Measurements from ENCODE around the gene CHAT.

CHAT gene

DNA sequence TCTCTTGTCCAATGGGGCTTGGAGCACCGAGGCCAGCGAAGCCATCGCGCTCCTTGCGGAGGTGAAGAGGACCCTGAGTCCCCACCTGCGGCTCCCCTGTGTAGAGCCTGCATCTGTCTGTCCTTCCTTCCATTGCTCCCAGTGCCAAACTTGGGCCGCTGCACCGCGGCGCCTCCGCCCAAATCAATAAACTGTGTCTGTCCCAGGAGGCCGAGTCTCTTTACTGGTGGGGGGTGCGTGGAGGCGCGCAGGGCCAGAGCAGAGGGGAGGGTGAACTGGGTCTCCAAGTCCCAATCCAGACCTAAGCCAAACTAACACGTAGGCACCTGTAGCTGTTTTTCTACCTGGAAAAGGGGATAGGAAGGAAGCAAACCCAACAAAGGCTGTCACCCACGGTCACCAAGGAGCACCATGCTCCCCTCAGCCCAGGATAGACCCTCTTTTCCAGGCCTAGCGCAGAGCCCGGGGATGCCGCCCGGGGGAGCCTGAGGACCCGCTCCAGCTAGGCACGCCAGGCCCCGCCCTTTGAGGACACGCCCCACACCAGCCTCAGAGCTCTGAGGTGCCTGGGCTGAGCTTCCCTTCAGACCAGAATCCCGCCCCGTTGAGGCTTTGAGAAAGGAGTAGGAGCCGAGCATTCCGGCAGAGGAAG is 1.2 kb upstream of the CHAT start:
- no peak for DNase-seq (ENCODE audit: low read depth in 2 of 2)

DNA sequence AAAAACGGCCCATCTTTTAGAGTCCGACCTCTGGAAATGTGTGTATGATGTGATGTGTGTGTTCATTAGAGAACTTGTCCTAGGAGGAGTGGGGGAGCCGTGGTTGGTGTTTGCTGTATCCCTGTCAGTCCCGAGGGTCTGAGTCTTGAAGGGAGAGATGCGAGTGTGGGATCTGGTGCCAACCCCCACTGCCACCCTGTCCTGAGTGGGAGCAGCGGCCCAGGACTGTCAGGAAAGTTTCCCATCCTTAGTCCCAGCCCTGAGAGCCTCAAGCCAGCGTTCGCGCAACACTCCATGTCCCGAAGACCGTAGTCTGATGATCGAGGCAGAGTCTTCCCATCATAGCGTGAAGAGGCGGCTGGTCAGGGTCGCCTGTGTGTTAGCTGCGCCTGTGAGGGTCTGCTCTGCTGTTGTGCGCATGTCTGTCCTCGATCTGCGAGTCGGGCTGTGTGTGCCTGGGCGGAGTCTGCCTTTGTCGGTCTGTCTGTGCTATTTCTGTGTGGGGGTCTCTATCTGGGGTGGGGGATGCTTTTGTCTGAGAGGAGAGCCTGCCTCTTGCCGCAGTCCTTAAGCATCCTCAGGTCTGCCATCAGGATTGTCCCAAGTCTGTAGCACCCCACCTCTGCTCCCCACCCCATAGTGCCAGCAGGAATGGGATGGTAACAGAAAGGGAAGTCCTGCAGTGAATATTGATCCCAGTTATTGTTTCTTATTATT is 514 bp upstream of the CHAT start:
- no peak for DNase-seq (ENCODE audit: low read depth in 2 of 2)

DNA sequence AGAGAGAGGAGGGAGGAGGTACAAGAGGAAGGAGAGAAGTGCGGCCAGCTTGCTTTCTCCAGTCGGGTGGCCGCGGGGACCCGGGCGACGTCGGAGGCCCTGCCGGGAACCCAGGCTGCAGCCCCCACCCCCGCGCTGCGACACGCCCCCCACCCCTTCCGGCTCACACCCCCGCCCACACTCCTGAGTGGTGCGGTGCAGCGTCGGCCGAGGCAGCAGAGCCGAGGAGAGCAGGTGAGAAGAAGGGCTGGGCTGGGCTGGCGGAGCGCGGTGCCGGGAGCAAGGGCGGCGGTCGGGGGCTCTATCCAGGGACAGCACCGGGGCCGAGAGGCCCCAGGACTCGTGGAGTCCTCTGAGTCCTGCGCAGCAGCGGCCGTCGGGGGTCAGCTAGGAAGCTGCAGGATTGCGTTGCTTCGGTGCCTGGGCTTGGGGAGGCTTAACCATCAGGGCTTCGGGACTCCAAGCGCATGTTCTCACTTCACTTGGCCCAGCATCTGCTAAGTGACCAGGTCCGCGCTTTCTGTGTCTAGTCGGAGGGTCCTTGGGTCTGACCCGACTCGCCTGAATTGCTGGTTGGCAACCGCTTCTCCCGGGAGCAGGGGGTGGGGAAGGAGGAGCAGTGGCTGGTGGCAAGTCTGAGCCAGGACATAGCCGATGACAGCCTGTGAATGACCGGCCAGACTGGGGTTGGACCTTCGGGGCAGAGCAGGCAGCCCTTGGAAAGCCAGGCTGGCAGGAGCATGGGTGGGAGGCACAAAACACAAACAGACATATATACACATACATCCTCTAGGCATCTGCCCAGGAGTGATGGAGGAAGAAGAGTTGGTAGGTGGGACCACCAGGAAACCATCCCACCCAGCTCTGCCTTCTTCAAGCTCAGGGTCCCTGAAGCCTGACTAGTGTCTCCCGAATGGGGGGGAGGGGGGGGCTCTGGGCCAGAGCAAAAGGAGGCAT is 683 bp downstream of the CHAT start:
- DNase-seq (ENCODE audit: low read depth in 2 of 2) = no peak

DNA sequence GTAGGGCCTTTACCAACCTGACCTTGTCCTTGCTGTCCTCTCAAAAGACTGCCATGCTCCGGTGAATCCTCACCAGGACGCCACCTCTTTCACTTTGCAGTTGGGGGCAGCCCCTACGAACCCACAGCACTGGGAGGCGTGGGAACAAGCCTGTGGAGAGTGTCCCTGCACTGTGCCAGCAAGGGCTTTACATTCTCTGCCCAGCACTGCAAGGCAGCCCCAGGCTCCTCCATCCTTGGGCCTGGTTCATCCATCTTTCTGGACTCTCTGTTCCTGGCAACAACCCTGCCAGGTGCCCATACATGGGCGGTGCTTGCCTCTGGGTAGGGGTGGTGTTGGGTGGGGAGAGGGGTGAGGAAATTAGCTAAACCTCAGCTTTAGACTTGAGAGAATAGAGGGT is 1.4 kb downstream of the CHAT start:
- DNase-seq (ENCODE audit: low read depth in 2 of 2) = no peak

DNA sequence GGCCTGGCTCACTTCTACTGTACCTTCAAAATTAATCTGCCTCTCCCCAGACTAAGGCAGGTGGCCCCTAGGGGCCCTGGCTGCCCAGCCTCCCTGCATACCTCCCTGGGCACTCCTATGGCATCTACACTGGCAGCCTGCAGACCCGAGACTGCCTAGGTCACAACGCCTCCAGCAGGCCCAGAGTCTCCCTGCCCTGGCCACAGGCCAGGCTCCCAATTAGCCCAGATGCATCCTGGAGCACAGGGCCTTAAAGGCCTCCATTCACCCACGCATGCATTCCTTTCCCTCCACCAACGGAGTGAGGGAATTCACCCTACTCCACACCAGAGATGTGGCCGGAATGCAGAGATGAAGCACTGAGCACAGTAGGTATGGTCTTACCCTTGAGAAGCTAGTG is 1.9 kb downstream of the CHAT start:
- no peak for DNase-seq (ENCODE audit: low read depth in 2 of 2)

DNA sequence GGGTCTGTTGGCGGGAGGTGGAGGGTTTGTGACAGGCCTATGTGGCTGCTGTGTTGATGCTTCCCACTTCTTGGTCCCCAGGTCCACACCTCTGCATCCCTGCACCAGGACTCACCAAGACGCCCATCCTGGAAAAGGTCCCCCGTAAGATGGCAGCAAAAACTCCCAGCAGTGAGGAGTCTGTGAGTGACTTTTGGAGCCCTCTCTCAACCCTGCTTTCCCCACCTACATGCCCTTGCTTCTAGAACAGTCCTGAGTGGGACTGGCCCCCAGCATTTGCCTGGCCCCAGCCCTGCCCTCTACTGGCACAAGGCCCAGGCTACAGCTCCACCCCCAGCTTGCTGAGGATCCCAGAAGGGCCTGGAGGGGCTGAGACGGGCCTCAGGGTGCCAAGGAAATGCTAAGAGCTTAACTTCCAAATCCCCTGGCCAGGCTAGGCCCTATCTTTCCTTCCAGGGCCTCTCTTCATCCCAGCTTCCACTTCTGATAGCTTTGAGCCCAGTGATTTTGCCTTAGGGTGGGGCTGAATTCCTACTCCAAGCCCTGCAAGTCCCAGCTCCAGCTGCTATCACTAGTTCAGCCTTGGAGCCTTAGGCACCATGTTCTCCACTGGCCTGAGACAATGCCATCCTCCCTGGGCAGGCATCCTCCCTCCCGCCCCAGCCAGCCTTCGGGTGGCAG is 2.7 kb downstream of the CHAT start:
- no peak for DNase-seq (ENCODE audit: low read depth in 2 of 2)

DNA sequence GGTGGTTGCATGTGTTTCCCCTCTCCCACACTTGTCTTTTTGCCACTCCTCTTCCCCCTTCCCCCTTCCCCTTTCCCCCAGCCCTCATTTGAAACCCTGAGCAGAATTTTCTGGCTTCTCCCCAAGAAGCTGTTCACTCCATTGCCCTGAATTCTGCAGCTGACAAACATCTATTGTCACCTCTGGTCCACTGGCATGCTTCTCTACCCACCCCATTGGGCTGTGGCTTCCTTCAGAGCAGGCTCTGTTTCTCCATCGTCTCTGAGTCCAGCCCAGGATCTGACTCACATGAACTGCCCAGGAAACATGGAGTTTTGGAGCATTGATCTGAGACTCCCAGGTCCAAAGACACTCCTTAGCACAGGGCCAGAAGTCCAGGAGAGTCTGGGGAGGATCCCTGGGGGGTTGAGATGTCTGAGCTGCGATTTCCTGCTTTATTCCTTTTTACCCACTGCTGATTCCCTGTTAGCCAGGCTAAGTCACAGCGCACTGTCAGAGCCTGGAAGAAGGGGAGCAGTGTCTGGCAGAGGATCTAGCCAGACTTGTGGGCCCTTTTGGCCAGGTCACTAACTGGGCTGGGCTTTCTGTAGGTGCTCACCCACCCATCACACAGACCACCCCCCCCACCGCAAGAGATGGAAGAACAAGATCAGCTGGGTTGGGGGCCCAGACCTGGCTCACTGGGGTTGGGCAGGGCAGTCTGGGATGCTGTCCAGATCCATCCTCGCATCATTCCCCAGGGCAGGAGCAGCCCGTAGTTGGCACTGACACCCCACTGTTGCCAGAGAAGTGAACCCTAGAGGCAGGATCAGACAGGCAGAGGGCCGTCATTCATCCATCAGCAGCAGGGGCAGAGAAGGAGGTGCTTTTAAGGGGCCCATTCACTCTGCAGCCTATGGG is 3.5 kb downstream of the CHAT start:
- no peak for DNase-seq (ENCODE audit: low read depth in 2 of 2)

DNA sequence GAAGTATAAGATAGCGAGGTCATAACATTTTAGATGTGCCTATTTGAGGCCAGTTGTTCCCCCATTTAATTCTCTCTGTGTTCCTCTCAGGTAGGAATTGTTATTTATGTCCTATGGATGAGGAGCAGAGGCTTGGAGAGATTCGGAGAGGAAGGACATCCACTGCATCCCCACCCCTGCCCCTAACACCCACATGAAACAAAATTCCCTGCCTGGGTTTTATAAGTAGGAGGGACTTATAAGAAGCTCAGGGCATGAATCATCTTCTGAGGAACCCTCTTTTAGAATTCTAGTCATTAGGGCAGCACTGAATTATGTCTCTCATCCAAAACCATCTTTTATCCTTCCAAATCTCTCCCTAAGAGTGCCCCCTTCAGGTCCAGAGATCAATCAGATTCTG is 5.0 kb downstream of the CHAT start:
- DNase-seq (ENCODE audit: low read depth in 2 of 2) = no peak

DNA sequence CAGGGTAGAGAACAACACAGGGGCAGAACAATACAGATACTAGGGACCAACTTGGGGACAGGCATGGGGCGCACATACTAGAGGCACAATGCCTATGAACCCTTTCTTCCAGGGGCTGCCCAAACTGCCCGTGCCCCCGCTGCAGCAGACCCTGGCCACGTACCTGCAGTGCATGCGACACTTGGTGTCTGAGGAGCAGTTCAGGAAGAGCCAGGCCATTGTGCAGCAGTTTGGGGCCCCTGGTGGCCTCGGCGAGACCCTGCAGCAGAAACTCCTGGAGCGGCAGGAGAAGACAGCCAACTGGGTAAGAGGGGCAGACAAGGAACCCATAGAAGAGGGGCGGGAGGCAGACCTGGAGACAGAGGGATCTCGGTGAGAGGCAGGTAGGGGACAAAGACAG is 5.8 kb downstream of the CHAT start:
- no peak for DNase-seq (ENCODE audit: low read depth in 2 of 2)

DNA sequence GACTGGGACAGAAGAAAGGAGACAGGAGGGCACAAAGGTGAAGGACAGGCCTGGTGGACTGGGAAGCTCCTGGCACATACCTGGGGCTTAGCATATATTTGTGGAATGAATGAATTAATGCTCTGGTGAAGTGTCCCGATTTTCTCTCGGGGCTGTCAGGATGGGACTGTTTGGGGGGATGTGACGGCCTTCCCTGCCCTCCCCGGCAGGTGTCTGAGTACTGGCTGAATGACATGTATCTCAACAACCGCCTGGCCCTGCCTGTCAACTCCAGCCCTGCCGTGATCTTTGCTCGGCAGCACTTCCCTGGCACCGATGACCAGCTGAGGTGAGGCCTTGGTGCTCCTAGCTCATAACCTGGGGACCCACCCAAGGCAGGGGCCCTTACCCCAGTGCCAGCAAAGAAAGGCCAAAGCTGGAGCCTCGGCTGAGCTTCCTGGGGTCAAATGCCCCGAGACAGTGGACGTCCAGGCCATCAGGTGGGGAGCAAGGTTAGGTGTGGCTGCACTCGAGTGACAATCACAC is 6.5 kb downstream of the CHAT start:
- DNase-seq (ENCODE audit: low read depth in 2 of 2) = no peak

DNA sequence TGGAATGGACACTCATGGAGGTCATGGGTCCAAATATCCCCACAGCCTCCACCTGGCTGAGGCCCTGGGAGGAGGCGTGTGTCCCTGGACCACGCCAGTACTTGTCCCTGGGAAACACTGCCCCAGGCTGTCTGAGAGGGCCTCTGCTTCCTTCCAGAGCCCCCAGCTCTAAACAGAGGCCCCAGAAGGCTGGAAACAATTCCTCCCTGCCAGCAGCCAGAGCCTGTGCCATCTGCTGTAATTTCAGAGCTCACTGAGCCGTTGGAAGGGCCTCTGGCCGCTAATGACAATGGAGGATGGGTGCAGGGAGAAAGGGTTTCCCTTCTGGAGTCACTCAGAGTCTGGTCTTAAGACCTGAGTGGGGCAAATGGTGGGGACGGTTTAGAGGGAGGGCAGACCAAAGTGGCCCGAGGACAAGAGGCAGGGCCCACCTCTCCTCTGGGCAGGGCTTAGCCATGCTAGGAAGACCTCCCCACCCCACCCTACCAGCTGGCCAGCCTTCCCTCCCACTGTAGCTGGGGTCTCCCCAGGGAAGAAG is 7.1 kb downstream of the CHAT start:
- DNase-seq (ENCODE audit: low read depth in 2 of 2) = no peak

DNA sequence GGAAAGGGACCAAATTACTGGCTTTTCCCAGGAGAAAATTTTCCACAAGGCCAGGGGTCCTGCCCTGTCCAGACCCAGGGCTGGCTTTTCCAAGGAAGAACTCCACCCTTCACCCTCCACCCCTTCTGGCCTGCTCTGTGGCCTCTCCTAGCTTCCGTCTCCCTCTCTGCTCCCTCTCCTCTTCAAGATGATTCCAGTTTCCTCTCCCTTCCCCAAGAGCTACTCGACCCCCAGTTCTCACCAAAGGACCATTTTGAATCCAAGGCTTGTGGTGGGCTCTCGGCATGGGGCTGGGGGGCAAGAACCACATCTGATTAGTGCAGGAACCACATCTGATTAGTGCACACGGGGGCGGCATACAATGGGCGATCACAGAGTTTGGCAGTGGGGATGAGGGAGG is 7.7 kb downstream of the CHAT start:
- no peak for DNase-seq (ENCODE audit: low read depth in 2 of 2)

DNA sequence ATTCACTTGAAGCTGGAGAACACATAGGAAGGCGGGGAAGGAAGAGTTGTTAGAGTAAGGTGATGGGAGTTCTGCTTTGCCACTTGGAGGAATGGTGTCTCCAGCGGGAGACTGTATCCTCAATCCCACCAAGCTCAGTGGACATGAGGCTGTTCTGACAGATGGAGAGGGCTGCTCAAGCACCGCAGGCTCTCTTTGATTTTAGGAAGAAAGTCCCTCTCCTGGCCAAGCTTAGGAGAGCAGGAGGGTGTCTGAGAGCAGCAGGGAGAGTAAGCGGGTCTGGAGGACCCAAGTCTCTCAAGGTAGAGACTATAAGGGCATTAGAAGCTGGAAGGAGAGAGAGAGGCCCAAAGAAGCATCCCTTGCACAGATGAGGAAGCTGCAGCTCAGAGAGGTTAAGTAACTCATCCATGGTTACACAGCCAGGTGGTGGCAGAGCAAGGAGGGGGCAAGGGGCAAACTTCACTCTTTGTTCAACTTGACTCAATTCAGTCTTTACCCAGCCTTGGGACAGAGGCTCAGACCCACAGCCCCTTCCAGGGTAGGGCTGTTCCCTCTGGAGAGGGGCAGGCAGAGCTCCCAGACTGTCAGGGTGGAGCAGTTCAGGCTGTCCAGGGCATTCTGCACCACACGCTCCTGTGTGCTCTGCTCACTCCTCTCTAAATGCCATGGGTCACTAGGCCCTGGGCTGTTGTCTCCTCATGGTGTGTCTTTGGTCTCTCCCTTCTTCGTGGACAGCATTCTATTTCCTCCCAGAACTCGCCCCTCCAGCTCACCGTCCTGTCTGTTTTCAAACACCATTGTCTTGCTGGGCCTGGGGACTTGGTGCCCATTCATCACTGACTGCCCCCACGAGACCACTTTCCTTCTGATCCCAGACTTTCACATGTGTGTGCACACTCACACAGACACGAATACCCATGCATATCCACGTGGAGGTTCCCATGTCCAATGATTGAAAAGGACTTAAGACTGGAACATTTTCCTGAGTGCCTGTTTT is 8.9 kb downstream of the CHAT start:
- no peak for DNase-seq (ENCODE audit: low read depth in 2 of 2)

DNA sequence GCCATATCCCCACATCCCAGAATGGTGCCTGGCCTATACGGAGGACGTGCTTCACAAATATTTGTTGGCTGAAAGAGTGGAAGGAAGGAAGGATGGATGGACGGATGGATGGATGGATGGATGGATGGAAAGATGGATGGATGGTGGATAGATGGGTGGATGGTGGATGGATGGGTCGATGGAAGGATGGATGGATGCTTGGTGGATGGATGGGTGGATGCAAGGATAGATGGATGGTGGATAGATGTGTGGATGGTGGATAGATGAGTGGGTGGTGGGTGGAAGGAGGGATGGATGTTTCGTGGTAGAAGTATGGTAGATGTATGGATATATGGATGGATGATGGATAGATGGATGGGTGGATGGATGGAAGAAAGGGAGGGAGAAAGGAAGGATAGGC is 10.8 kb downstream of the CHAT start:
- DNase-seq (ENCODE audit: low read depth in 2 of 2) = no peak

DNA sequence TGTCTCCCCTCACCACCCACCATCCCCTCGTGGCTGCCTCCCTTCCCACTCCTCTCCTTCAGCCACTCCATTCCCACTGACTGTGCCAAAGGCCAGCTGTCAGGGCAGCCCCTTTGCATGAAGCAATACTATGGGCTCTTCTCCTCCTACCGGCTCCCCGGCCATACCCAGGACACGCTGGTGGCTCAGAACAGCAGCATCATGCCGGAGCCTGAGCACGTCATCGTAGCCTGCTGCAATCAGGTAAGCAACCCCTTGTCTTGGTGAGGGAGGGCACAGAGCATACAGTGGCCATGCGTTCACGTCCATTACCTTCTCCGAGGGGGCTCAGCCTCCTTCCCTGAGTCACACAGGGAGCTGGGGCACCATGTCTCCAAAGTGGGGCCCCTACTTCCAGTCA is 11.6 kb downstream of the CHAT start:
- DNase-seq (ENCODE audit: low read depth in 2 of 2) = no peak

DNA sequence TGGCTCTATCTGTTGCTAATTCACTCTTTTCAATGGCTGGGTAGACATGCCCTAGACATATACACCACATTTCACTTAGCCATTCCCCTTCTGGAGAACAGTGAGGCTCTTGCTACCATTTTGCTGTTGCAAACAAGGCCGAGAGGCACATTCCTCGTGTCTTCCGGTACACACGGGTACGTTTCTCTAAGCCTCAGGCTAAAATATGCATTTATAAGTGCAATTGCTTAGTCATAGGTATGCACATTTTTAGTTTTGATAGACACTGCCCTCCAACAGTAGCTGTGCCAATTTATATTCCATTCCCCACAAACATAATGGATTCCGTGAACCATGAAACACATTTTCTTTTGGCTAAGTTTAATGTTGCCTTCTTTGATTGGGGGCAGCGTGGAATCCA is 13.2 kb downstream of the CHAT start:
- DNase-seq (ENCODE audit: low read depth in 2 of 2) = no peak

DNA sequence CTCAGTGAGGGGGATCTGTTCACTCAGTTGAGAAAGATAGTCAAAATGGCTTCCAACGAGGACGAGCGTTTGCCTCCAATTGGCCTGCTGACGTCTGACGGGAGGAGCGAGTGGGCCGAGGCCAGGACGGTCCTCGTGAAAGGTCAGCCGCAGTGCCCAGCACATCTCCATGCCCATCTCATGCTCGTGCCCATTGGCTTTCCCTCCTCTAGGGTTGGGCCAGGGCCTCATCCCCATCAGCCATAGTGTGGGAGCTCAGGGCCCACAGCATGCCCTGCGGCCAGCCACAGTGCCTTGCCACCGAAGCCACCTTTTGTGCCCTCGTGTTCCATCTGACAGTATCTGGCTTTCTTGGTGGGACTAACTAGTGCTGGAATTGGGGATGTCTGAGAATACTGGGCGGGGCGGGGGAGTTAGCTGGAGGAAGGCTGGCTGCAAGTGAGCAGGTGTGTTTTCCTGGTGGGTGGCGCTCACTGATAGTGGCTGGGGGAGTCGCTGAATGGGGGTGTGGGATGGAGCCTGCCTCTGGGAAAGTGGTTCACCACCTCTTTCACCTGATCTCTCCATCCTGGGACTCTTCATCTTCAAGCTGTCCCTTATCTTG is 13.9 kb downstream of the CHAT start:
- DNase-seq (ENCODE audit: low read depth in 2 of 2) = no peak

DNA sequence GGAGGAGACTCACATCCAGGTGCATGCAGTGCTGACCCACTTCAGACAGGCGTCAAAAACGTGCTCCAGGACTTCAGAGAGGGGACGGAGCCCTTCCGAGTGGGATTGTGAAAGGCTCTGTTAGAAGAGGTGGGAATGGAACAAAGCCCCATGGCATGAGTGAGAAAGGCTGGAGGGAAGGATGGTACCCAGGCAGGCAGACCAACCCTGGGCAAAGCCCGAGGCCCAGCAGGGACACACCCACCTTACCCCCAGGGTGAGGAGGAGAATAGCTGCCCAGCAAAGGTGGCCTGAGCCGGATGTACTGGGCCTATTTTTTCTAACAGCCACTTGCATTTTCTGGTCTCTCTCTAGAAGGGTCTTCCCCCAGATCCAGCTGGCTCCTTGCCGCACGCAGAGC is 14.8 kb downstream of the CHAT start:
- DNase-seq (ENCODE audit: low read depth in 2 of 2) = no peak

DNA sequence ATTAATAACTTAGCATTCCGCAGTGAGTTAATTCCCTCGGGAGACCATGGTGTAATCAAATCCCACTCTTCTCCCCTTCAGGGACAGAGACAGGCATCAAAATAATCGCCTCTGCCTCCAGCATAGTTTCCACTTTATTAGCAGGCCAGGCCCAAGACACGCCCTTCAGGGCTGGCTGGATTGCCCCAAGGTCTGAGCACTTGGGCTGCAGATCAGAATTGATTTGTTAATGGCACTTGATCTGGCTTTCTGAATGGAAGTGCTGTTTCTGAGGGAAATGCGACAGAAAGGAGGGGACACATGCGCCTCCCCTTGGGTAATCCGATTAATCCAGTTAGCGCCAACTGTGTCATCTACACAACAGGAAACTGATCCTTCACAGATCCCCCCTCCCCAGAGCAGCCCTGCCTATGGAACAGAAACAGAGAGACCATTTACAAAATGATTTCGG is 15.6 kb downstream of the CHAT start:
- no peak for DNase-seq (ENCODE audit: low read depth in 2 of 2)

All from stimulated activated CD8-positive, alpha-beta memory T cell treated with anti-CD3 and anti-CD28 coated beads, Interleukin-15, amount 100 ng/mL, for 48 hours (primary cell).